ENCODE measurements around the gene ZBTB7C. TPM values are rescaled to one million over a fixed set of nuclear protein-coding genes. Genes with fewer than 3 reads are reported as not detected.

Gene ZBTB7C
- total and polyA plus RNA-seq, 9 of the 15 experiments (the other 6 are each of a cell fraction or from before 2014, with no cell fraction given), result not detected

DNA sequence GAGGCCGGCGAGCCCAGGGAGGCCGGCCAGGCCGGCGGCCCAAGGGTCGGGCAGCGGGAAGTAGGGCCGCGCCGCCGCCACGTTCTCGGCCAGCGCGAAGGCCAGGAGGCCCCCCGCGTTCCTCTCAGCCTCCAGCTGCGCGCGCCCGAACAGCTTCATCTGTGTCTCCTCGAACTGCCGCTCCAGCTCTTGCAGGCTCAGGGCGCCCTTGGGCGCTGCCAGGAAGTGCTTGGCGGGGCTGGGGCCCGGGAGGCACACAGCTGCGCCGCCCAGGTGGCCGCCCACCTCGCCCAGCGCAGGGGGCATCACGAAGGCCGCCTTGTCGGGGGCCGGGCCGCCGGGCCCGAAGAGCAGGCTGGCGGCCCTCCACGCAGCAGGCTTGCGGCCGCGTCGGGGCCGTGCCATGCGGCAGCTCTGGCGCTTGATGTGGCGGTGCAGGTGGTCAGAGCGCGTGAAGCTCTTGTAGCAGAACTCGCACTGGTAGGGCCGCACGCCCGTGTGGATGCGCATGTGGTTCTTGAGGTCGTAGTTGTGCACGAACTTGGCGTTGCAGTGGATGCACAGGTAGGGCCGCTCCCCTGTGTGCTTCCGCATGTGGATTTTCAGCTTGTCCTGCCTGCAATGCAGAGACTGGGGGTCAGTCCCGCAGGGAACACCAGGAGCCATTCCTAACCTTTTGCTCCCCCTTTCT lies 379.7 kb downstream of the ZBTB7C start (continued):
- no peak for TF ChIP-seq FOXP4 (CRISPR knock-in tag; IDR thresholded peaks at IDR 0.05; ENCODE audit: borderline replicate concordance)
- TF ChIP-seq RCOR1 (IDR thresholded peaks at IDR 0.05; ENCODE audit: borderline replicate concordance in 1 of 2, low read depth in 2 of 2, low read length in 2 of 2), result no peak

- no peak overlapping the region for H2AFZ ChIP-seq (ENCODE audit: low read depth, low read length)
- no peaks in the 10 kb centered on the region for H3K9me3 ChIP-seq (replicated peaks; ENCODE audit: control insufficient read depth, insufficient read depth, low read depth, low read length)
- peaks cover 0 to 6% of the 10 kb centered on the region in 2 experiments; a peak in 2 of 5 replicates for H3K4me1 ChIP-seq (replicated peaks in 1 of 2; ENCODE audit: control insufficient read depth in 2 of 2, insufficient read depth in 2 of 2, low read length in 2 of 2)
- H3K79me2 ChIP-seq (ENCODE audit: control insufficient read depth, insufficient read depth, low read length), result no peaks in the 10 kb centered on the region
- in situ Hi-C loops (cut with MboI) (loop anchor here (5.0 to 10.0 kb wide), 2 partner anchors 256 to 416 kb away; no protein-coding TSS in a partner anchor), intact Hi-C loops (cut with micrococcal nuclease) (loop anchor here (10.0 kb wide), 1 partner anchor 286 kb away; no protein-coding TSS in a partner anchor)
- H3K4me3 ChIP-seq, result no peak overlapping the region
- DNase-seq (ENCODE audit: extremely low read depth in 1 of 4, low spot score in 3 of 4) (no peak), FAIRE-seq (no peak), ATAC-seq (no peak)
- no peak for TF ChIP-seq BCOR (IDR thresholded peaks at IDR 0.05)
- TF ChIP-seq ZKSCAN8 (CRISPR knock-in tag; IDR thresholded peaks at IDR 0.05), result no peak
- TF ChIP-seq NFATC3 (IDR thresholded peaks at IDR 0.05), result no peak
- TF ChIP-seq ZNF263 (CRISPR knock-in tag; IDR thresholded peaks at IDR 0.05; ENCODE audit: borderline replicate concordance), result no peak
- no TSS peak for BruUV-seq (replicated peaks)
- H4K20me1 ChIP-seq (replicated peaks; ENCODE audit: control insufficient read depth, insufficient read depth, low read length), result peaks cover 4% of the 10 kb centered on the region; the same call in 1 of the 2 replicates
- H3K27me3 ChIP-seq (ENCODE audit: control insufficient read depth in 2 of 2, insufficient read depth in 2 of 2, low read length in 2 of 2), result peaks cover 0 to 43% of the 10 kb centered on the region in 2 experiments; a peak in 3 of 5 replicates
- no peaks in the 10 kb centered on the region for H3K9me1 ChIP-seq (ENCODE audit: control insufficient read depth, insufficient read depth, low read length)
- CTCF ChIA-PET (ENCODE audit: low intra/inter-chr PET ratio), result interaction anchor here (0.6 to 0.7 kb wide), 2 partner anchors 14 to 65 kb away, joined by 3 to 5 read pairs; no protein-coding TSS in a partner anchor
- 0% methylated on average over 3 of the region's 4 CpGs for WGBS (ENCODE audit: insufficient coverage, low coverage, missing lambda C conversion rate)
- no peak overlapping the region for H3K27ac ChIP-seq (ENCODE audit: extremely low read depth, low read depth, low read length)
- H3K4me2 ChIP-seq (ENCODE audit: insufficient read depth, low read length), result no peak overlapping the region
- H3K36me3 ChIP-seq (ENCODE audit: control insufficient read depth, insufficient read depth, low read length), result no peaks in the 10 kb centered on the region
- no peak overlapping the region for H3K9ac ChIP-seq (ENCODE audit: insufficient read depth in 1 of 2, low read depth in 2 of 2, low read length in 2 of 2)
- POLR2A ChIA-PET, result interaction anchor here (0.7 kb wide), 1 partner anchor 251 kb away, joined by 3 read pairs; no protein-coding TSS in a partner anchor
These were observed 380.5 kb downstream of the ZBTB7C start for GRCh38 chr18:48028696-48029095.

Data from K562 (cell line).